Urinary bladder (tissue), 2 donors: ENCODE measurements around the gene FAM20A. TPM values are rescaled to one million over a fixed set of nuclear protein-coding genes. Genes with fewer than 3 reads are reported as not detected.

ENCODE experiments used
- polyA plus RNA-seq: library from polyadenylated mRNA; stranded (reverse); fragments of 200-250 nt; gene quantifications from one replicate; pipeline ENCODE4 v1.2.3, GENCODE V29; 2013
- total RNA-seq: library from RNA; depleted of rRNA; stranded (reverse); fragments of >200 nt; gene quantifications from one replicate; pipeline ENCODE4 v1.2.3, GENCODE V29; 2014
- donor health status: healthy.

The FAM20A gene
- total and polyA plus RNA-seq, 2 donors, result 5.4 to 6.1 TPM

Other genes with a start within 250 kb of the FAM20A start
- 61.1 TPM for gene WIPI1, start 143.9 kb downstream of the FAM20A start, total RNA-seq
- 35.4 TPM for gene WIPI1, start 143.9 kb downstream of the FAM20A start, polyA plus RNA-seq
- 326 TPM for gene PRKAR1A, start 88.9 kb downstream of the FAM20A start, total RNA-seq
- 183 TPM for gene PRKAR1A, start 88.9 kb downstream of the FAM20A start, polyA plus RNA-seq